Measurements from ENCODE around the gene HCN2.

The HCN2 gene

GRCh38 chr19:638906-639252 lies 49.2 kb downstream of the HCN2 start:
- no peak for TF ChIP-seq FOXP2 (optimal IDR thresholded peaks at IDR 0.05; ENCODE audit: control extremely low read depth, extremely low read length, insufficient read depth)
- no peak for TF ChIP-seq POLR2AphosphoS5 (IDR thresholded peaks at IDR 0.05; ENCODE audit: borderline replicate concordance, low read depth, low read length)
- TF ChIP-seq EZH2 (IDR thresholded peaks at IDR 0.05), result no peak
- peak overlapping the region; percentile 77 for H3K4me3 ChIP-seq
- H3K9ac ChIP-seq (ENCODE audit: insufficient read length), result no peak overlapping the region
- H3K27ac ChIP-seq, result no peak overlapping the region
- no peak for DNase-seq (ENCODE audit: low read depth, low spot score)
- no peaks in the 10 kb centered on the region for H3K36me3 ChIP-seq (ENCODE audit: insufficient read depth, low read length)
- H3K9me3 ChIP-seq (ENCODE audit: low read depth, low read length), result no peaks in the 10 kb centered on the region

GRCh38 chr19:639253-640160 lies 49.8 kb downstream of the HCN2 start, which contains the start of gene FGF22:
FGF22 (plus strand) TSS chr19:639879; CDS start chr19:639926, 47 bp downstream.
- Histone ChIP-seq H3K9me3 (ENCODE audit: low read depth, low read length) (no peaks in the 10 kb centered on the region), H3K36me3 (ENCODE audit: insufficient read depth, low read length) (no peaks in the 10 kb centered on the region), H3K27ac (no peak within 1 kb of the TSS), H3K4me3 (peak within 1 kb of the TSS; percentile 77), H3K9ac (ENCODE audit: insufficient read length) (no peak within 1 kb of the TSS)
- DNase-seq (ENCODE audit: low read depth, low spot score), result no peak
- TF ChIP-seq FOXP2 (optimal IDR thresholded peaks at IDR 0.05; ENCODE audit: control extremely low read depth, extremely low read length, insufficient read depth) (no peak), EZH2 (IDR thresholded peaks at IDR 0.05) (no peak), POLR2AphosphoS5 (IDR thresholded peaks at IDR 0.05; ENCODE audit: borderline replicate concordance, low read depth, low read length) (no peak)

GRCh38 chr19:640161-640558 lies 50.5 kb downstream of the HCN2 start:
- DNase-seq (ENCODE audit: low read depth, low spot score), result no peak
- TF ChIP-seq FOXP2 (optimal IDR thresholded peaks at IDR 0.05; ENCODE audit: control extremely low read depth, extremely low read length, insufficient read depth) (no peak), POLR2AphosphoS5 (IDR thresholded peaks at IDR 0.05; ENCODE audit: borderline replicate concordance, low read depth, low read length) (no peak), EZH2 (IDR thresholded peaks at IDR 0.05) (no peak)
- Histone ChIP-seq H3K36me3 (ENCODE audit: insufficient read depth, low read length) (no peaks in the 10 kb centered on the region), H3K27ac (no peak overlapping the region), H3K4me3 (peak overlapping the region; percentile 69), H3K9ac (ENCODE audit: insufficient read length) (no peak overlapping the region), H3K9me3 (ENCODE audit: low read depth, low read length) (no peaks in the 10 kb centered on the region)

GRCh38 chr19:640606-641189 lies 51.0 kb downstream of the HCN2 start:
- H3K36me3 ChIP-seq (ENCODE audit: insufficient read depth, low read length), result no peaks in the 10 kb centered on the region
- TF ChIP-seq EZH2 (IDR thresholded peaks at IDR 0.05) (no peak), POLR2AphosphoS5 (IDR thresholded peaks at IDR 0.05; ENCODE audit: borderline replicate concordance, low read depth, low read length) (no peak), FOXP2 (optimal IDR thresholded peaks at IDR 0.05; ENCODE audit: control extremely low read depth, extremely low read length, insufficient read depth) (no peak)
- no peak for DNase-seq (ENCODE audit: low read depth, low spot score)
- no peak overlapping the region for H3K9ac ChIP-seq (ENCODE audit: insufficient read length)
- no peak overlapping the region for H3K4me3 ChIP-seq
- no peak overlapping the region for H3K27ac ChIP-seq
- no peaks in the 10 kb centered on the region for H3K9me3 ChIP-seq (ENCODE audit: low read depth, low read length)

GRCh38 chr19:641702-642101 lies 52.0 kb downstream of the HCN2 start:
- H3K27ac ChIP-seq, result no peak overlapping the region
- H3K9ac ChIP-seq (ENCODE audit: insufficient read length), result no peak overlapping the region
- DNase-seq (ENCODE audit: low read depth, low spot score), result no peak
- H3K4me3 ChIP-seq, result no peak overlapping the region
- H3K9me3 ChIP-seq (ENCODE audit: low read depth, low read length), result no peaks in the 10 kb centered on the region
- H3K36me3 ChIP-seq (ENCODE audit: insufficient read depth, low read length), result peaks cover 5% of the 10 kb centered on the region; the same call in 1 of the 2 replicates
- TF ChIP-seq POLR2AphosphoS5 (IDR thresholded peaks at IDR 0.05; ENCODE audit: borderline replicate concordance, low read depth, low read length) (no peak), FOXP2 (optimal IDR thresholded peaks at IDR 0.05; ENCODE audit: control extremely low read depth, extremely low read length, insufficient read depth) (no peak), EZH2 (IDR thresholded peaks at IDR 0.05) (no peak)

GRCh38 chr19:642767-643727 lies 53.4 kb downstream of the HCN2 start:
- H3K9ac ChIP-seq (ENCODE audit: insufficient read length), result no peak overlapping the region
- no peak overlapping the region for H3K27ac ChIP-seq
- H3K9me3 ChIP-seq (ENCODE audit: low read depth, low read length), result no peaks in the 10 kb centered on the region
- peaks cover 13% of the 10 kb centered on the region; the same call in 1 of the 2 replicates for H3K36me3 ChIP-seq (ENCODE audit: insufficient read depth, low read length)
- no peak overlapping the region for H3K4me3 ChIP-seq
- TF ChIP-seq FOXP2 (optimal IDR thresholded peaks at IDR 0.05; ENCODE audit: control extremely low read depth, extremely low read length, insufficient read depth), result no peak
- TF ChIP-seq POLR2AphosphoS5 (IDR thresholded peaks at IDR 0.05; ENCODE audit: borderline replicate concordance, low read depth, low read length), result no peak
- no peak for TF ChIP-seq EZH2 (IDR thresholded peaks at IDR 0.05)
- DNase-seq (ENCODE audit: low read depth, low spot score), result no peak

GRCh38 chr19:643736-644135 lies 54.1 kb downstream of the HCN2 start:
- H3K9ac ChIP-seq (ENCODE audit: insufficient read length), result no peak overlapping the region
- TF ChIP-seq EZH2 (IDR thresholded peaks at IDR 0.05) (no peak), FOXP2 (optimal IDR thresholded peaks at IDR 0.05; ENCODE audit: control extremely low read depth, extremely low read length, insufficient read depth) (no peak), POLR2AphosphoS5 (IDR thresholded peaks at IDR 0.05; ENCODE audit: borderline replicate concordance, low read depth, low read length) (no peak)
- no peak overlapping the region for H3K4me3 ChIP-seq
- peaks cover 13% of the 10 kb centered on the region; the same call in 1 of the 2 replicates for H3K36me3 ChIP-seq (ENCODE audit: insufficient read depth, low read length)
- H3K27ac ChIP-seq, result no peak overlapping the region
- no peaks in the 10 kb centered on the region for H3K9me3 ChIP-seq (ENCODE audit: low read depth, low read length)
- no peak for DNase-seq (ENCODE audit: low read depth, low spot score)

All from SK-N-MC (cell line).